Stimulated activated CD4-positive, alpha-beta T cell treated with anti-CD3 and anti-CD28 coated beads, Interleukin-4, amount 100 ng/mL, for 4 hours (primary cell): ENCODE measurements around the gene XRCC5.
A peak's percentile ranks its signal among the peaks of the same experiment; 100 is the strongest.

Source experiments
- DNase-seq, 2 experiments: peaks; one replicate each; pipeline ENCODE4 v3.0.0-alpha.2; 2020

The XRCC5 gene

DNA sequence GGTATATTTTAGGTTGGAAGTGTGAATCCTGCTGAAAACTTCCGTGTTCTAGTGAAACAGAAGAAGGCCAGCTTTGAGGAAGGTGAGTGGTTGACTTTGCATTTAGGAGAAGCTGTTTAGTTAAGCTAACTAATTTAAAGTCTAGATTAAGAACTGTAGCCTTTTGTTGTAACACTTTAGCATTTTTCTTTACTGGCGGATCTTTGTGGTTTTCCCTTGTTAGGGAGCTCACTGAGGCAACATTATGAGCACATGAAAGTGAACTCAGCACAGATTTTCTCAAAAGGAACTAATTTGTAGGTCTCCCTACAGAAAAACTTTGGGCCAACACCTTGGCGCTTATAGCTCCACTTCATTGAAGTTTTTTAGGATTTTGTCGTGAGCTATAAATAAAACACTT lies 52.8 kb downstream of the XRCC5 start:
- no peak for DNase-seq

DNA sequence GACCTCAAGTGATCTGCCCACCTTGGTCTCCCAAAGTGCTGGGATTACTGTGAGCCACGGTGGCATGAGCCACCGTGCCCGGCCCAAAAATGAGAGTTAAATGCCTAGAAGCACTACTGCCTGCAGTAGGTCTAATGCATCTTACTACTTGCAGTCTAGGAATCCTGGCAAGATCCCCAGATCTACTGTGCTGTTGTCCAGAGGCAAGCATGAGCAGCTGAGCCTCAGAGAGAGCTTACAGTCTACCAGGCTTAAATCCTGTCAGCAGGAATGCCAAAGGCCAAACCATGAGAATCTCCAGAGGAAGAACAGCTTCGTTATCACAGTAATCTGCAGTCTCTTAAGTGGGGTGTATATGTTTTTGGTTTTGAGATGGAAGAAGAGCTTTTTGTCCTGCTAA lies 54.4 kb downstream of the XRCC5 start:
- no peak for DNase-seq

DNA sequence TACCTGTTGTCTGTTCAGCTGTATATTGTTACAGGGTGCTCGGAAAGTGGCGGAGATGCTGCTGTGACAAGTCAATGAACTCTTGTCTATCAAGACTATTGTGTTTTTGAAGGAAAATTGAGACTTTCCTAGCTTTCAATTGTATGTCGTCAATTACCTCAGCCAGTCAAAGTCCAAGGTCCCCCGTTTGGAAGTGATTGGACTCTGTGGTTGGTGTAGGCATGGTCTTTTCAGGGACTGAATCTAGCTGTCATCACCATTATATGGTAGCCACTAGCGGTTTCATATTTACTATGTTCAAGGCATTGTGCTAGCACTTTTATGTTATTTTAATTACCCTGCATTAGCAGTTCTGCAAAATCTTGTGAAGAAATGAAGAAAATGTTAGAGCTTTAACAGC lies 54.9 kb downstream of the XRCC5 start:
- DNase-seq = no peak

DNA sequence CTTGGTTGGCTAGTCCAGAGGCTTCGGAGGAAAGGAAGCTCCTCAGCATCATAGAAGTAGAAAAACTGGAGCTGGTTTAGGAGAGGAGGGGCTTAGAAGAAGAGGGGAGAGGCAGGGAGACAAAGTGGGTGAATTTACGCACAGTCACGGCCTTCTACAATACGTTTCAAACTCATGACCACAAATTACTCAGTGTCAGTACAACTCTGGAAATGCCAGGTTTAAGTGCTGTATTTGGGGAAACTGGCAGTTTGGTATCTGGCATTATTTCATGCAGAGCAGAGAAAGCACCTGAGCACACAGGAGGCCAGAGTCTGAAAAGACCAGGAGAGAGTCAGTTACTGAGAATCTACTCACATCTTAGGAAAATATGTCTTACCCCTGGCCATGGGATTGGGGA lies 55.4 kb downstream of the XRCC5 start:
- no peak for DNase-seq

DNA sequence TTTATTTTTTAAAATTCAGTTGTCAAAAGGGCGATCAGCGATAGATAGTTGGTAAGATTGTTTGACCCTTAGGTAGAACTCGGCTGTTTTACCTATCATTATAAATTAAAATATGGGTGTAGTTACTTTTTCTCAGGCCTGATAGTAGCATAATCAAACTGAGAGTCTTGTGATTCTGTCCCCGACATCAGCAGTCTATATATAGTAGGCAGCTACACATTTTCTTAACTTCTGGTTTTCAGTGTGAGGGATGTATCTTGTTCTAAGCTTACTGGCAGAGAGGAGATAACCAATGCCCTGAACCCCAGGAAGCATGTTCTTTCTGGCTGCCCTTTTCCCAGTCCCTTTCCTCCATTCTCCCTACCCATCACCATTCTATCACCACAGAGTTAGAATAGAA lies 56.6 kb downstream of the XRCC5 start:
- no peak for DNase-seq

DNA sequence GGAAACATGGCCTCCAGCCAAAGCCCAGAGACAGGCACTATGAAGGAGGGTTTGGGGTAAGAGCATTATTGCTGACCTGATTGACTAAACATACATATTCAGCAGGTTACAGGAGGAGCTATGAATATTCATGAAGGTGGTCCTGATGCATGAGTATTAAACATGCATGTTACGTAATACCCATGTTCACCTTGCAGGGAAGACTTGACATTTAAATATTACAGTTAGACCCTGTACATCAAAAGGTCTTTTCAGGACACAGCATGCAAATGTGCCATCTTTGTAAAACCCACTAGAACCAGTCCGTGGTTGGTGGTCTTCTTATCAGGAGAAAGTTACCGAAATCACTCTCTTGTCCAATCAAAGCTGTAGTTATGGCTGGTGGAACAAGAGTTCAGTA lies 59.9 kb downstream of the XRCC5 start:
- DNase-seq = no peak

DNA sequence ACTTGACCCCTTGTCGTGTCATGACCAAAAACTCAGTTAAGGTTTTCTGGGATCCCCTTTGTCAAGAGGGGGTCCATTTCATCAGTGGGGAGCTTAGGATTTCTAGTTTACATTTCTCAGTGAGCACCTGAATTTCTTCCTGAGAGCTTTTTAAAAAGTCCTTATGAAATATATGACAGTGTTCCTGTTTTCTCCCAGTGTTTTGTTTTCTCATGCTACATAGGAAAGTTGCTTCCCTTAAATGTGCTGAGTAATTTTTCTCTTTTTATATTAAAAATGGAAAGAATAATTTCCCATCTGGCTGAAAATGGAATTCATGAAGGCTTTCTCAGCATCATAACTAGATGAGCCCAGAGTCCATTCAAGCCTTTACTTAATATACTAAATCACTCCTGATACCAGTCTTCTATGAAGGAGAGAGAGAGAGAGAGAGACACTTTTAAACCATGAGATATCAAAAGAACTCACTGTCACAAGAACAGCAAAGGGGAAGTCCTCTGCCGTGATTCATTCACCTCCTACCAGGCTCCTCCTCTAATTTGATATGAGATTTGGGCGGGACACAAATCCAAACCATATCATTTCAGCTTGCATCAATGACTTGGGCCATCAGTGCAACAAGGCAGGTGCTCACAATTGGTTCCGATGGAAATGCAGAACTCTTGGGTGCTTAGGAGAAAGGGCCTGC lies 61.1 kb downstream of the XRCC5 start:
- peak in 1 of 2 experiments; percentile 12 for DNase-seq

DNA sequence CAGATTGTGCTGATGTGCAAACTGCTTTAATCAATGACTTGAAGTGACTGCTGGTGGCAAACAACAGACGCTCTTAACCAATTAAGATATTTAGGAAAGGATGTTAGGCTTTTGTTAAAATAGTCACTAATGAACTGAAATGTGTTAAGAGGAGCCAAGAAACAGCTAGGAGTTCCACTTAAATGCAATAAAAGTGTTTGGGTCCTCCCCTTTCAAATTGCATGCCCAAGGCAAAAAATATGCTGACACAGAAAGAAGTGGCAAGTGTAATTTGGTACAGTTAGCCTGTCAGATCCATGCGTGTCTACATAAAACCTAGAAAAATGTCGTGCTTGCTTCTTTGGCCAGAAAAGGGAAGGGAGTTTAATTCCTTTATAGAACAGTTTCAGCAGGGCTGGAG lies 61.9 kb downstream of the XRCC5 start:
- no peak for DNase-seq

DNA sequence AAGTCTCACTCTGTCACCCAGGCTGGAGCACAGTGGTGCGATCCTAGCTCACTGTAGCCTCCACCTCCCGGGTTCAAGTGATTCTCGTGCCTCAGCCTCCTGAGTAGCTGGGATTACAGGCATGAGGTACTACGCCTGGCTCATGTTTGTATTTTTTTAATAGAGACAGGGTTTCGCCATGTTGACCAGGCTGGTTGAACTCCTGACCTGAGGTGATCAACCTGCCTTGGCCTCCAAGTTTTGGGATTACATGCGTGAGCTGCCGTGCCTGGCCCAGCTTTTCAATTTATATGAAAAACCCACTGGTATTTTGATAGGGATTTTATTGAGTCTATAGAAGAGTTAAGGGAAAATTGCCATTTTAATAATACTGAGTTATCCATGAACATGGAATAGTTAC lies 63.3 kb downstream of the XRCC5 start:
- no peak for DNase-seq

DNA sequence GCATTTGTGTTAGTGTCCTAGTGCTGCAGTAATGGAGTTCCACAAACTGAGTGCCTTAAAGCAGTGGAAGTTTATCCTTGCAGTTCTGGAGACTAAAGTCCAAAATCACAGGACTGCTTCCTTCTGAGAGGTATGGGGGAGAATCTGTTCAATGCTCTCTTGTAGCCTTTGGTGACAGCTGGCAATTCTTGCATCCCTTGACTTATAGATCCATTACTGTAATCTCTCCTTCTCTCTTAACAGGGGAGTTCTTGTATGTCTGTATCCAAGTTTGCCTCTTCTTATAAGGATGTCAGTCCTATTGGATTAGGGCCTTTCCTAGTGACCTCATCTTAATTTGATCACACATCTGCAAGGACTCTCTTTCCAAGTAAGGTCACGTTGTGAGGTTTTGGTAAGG lies 69.9 kb downstream of the XRCC5 start:
- DNase-seq = no peak

DNA sequence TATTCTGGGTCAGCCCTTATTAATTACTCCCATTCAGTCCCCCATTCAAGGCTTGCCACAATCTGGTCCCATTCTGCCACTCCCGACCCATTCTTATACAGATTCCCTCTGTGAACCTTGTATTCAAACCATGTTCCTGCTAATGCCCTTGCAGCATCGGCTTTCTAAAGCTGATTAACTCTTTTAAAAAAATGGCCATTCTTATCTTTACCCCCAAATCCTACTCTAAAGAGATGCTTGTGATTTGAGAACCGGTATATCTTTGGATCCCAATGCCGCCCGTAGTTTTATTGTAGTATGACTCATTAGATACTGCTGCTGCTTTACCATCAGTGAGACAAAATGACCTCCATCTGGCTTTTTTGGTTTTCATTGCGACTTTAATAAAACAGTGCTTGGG lies 72.2 kb downstream of the XRCC5 start:
- no peak for DNase-seq

DNA sequence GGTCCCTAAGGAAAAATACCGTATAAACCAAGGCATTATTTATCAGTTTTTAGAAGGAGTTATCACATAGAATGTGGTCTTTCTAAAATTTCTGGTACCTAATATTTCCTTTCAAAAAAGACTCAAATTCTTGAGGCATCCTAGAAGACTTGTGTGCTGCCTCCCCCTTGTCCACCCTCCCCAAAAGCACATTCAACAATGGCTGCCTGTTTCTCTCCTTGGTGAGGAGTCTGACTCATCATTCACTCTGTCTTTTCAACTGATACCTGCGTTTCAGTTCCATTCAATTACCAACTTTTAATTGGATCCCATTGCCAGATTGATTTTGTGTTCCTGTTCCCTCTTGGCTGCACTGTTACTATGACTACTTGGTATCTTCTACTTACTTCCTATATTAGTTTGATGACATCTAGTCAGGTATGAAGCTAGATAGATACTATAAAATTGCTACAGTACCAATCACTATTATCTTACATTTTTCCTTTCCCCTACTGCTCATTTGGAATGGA lies 72.9 kb downstream of the XRCC5 start:
- DNase-seq = no peak

DNA sequence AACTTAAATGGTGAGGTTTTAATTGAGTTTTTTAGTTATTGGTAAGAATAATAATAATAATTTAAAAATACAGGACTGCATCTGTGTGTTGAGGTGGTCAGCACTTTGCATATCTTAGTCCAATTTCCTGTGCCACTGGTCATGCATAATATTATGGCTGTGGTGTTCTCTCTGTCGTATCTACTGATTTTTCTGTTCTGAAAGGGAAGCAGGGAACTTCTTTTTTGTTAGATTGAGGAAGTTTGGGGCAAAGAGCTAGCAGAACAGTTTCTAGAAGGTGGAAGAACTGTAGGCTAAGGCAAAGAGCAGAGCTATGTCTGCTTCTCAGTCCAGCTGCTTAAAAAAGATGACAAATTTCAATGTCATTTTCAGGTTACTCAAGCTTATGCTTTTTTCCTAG lies 74.3 kb downstream of the XRCC5 start:
- no peak for DNase-seq

DNA sequence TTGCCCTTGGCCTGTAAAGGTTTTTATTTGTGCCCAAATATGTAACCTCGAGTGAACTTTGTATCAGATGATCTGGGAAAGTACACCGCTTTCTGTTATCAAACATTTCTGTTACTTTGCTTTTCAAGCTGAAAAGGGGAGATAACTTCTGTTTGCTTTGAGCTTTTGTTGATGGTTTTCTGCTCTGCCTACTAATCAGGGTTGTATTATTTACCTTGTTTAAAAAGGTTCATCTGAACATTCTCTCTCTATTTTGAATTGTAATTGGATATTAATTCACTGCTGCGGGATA lies 79.4 kb downstream of the XRCC5 start:
- no peak for DNase-seq

DNA sequence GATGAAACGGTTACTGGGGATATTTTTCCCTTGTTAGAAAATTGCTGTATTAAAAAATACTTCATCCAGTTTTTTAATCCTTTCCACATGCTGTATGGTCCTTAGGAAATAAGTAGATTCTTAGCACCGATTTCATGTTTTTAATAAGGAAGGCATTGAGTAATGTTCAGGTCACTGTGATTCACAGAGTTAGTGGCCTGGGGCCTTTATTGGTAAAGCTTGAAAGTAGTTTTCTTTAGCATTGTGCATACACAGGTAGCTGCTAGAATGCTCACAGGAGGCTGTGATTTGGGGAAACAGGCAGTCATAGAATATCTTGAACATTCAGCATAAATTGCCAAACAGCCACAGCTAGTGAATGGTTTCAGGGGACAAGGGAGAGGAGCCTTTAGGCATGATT lies 79.8 kb downstream of the XRCC5 start:
- DNase-seq = no peak

DNA sequence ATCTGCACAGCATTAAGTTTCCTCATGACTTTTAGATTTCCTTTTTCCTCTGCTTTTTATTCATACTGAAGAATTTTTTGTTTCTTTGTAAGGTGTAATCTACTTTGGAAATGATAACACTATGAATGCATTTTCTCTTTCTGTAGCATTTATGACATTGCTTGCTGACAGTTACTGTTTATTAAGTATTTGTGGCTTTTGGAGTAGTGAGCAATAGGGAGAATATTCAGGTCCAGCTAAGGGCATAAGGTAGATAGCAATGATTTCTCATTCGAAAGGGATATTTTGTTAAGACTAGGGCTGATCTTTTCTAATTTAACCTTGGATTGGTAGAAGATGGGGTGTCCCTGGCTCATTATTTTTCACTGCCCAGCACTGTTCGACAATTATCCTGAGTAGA lies 80.3 kb downstream of the XRCC5 start:
- no peak for DNase-seq

DNA sequence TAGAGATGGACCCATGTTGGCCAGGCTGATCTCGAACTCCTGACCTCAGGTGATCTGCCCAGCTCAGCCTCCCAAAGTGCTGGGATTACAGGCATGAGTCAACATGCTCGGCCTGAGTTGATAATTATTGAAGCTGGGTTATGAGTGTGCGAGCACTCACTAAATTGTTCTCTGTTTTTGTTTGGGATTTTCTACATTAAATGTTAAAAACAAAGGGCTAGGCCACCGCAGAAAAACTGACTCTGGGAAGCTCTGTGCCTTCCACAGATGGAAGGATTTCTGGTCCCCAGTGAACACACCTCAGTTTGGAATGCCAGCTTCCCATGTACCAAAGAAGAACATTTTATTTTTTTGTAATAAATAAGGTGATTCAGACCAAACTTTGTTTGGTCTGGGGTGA lies 83.0 kb downstream of the XRCC5 start:
- no peak for DNase-seq

DNA sequence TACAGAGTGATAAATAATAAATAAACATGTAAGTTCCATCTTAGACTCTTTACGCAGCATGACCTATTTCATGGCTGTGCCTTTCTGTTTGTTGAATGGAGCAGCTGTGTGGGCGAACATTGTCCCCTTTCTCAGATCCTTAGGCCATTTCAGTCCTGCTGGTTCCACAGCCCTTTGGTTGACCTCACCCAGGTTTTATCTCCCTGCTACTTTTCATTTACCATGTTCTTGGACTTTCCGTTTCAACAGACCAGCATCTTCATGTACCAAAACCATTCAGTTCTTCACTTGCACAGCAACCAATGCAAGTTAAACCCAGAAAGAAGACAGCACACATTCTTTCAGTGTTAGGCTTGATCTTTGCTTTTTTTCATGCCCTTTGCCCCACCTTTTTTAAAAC lies 83.8 kb downstream of the XRCC5 start:
- no peak for DNase-seq

DNA sequence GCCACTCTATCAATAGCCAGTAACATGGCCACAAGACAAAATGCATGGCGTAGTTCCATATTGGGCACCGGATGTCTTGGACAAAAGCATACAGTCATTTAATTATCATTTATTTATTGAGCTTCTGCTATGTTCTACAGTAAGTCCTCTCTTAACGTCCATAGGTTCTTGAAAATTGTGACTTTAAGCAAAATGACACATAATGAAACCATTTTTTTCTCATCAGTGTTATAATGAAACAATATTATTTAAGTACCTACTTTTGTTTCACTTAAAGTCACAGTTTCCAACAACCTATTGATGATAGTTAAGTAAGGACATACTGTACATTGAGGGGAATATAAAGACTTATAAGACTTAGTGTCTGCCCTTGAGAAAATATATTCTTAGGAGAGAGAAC lies 84.9 kb downstream of the XRCC5 start:
- DNase-seq = no peak

DNA sequence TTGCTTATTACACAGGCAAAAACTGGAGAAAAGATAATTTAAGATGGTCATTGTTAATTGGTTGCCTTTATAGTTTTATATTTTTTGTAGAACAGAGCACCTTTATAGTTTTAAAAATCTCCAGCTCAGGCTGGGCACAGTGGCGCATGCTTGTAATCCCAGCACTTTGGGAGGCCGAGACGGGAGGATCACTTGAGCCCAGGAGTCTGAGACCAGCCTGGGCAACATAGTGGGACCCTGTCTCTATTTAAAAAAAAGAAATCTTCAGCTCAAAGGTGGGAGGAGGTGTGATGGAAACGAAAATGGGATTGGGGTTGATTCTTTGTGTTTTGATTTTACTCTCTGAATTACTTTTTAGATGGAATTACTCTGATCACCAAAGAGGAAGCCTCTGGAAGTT lies 85.4 kb downstream of the XRCC5 start:
- DNase-seq = no peak

DNA sequence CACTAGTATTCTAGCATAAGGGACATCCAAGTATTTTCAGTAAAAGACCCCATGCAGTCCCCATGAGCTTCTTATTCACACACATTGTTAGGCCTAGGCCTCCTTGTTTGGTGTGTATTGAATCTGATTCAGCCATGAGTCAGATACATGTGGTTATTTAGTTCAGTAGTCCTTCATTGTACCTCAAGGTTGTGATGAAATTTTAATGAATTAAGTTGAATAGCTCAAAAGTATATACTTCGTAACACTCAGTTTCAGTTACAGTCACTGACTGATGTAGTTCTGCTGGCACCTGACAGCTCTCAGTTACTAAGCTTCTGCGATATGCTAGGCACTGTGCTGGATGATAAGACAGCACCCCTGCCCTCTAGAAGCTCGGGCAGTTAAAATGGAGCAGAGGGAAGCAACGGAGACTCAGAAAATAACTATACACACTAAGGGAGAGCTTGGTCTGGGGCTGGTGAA lies 86.4 kb downstream of the XRCC5 start:
- DNase-seq = no peak

DNA sequence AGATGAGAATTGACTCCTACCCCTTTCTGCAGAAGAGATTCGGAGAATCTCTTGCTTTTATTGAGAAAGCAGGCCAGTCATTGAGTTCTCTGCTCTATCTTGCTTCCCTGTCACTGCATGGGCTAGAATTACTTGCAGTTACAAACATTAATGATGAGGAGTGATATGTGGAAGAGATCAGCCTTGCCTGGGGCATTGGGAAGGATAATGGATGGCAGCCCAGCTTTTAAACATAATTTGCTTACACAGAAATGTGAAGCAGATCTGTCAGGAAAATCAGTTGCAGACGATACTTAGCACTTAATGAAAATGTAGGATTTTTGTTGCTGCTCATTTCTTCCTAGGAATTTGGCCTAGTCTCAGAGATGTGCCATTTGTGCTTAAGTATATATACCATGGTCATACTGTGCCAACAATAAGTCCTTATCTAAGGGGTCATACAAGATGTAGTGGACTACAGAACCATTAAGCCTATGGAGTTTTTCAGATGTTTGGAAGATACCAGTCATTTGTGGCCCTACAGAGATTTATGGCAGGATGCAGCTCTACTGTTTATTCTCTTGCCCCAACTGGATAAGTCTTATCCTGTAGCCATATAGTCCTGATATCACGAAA lies 92.7 kb downstream of the XRCC5 start:
- DNase-seq = no peak

DNA sequence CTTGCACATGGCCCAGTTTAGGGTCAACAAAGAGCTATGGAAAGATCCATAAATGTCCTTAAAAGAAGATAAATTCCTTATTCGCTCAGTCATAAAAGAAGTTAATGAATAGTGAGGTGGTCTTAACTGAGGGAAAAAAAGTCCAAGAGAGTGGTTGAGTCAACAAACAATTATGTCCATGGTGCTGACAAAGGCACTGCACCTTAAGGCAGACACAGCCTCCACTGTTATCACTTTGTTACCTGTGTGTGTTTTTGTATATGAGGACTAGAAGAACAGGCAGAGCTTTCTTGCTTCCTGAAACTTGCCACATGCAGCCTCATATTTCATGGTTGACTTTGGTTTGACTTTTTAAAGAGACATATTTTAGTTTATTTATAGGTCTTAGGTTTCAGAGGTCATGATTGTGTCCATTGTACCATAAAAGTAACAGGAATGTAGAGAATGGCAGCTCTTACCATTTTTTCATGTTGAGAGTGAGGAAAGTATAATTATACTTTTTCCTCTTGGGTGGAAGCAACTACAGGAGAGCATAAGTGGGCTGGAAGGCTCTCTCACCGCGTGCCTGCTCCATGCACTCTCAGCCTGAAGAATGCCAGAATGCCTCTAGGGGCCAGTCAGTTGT lies 93.6 kb downstream of the XRCC5 start:
- no peak for DNase-seq

DNA sequence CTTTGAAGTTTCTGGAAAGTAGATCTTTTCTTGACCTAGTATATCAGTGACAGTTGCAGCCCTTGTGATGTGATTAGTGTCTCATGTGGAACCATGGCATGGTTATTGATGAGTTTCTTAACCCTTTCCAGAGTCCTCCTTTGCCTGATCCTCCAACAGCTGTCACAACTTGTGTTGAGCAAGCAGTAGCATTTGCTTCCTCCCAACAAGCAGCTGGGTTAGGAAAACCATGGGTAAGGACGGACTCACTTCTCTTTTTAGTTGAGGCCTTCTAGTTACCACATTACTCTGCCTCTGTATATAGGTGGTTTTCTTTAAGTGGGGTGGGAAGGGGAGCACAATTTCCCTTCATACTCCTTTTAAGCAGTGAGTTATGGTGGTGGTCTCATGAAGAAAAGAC lies 96.3 kb downstream of the XRCC5 start:
- no peak for DNase-seq
